GM12878 (cell line): ENCODE data around the gene GNPTG. TPM values are rescaled to one million over a fixed set of nuclear protein-coding genes. Genes with fewer than 3 reads are reported as not detected.

ENCODE experiments used
- ATAC-seq: fragments of 200-7000 bp; cut with Tn5 transposase; 3 replicates; pipeline ENCODE4 v1.9.1; 2020; ENCODE audit warnings: mild to moderate bottlenecking, moderate library complexity
- BruUV-seq: library from RNA; stranded (reverse); fragments of 400-500 nt; replicated peaks from 2 replicates; lab custom pipeline; 2021; lab: Mats Ljungman, UMichigan
- CTCF ChIA-PET: fragments of 300-600 bp; sonication (Branson Sonifier 250); formaldehyde crosslinking; extraction: SDS; loops from one replicate; lab custom pipeline; 2021; ENCODE audit warnings: inconsistent platforms; lab: Yijun Ruan, JAX
- POLR2A ChIA-PET: fragments of 350-600 bp; formaldehyde crosslinking; extraction: SDS; loops from one replicate; lab custom pipeline; 2021; ENCODE audit warnings: inconsistent platforms; lab: Charles Lee
- RAD21 ChIA-PET: fragments of 300-600 bp; sonication (Branson Sonifier 250); formaldehyde crosslinking; loops from one replicate; lab custom pipeline; 2023; ENCODE audit warnings: antibody characterized with exemption; ENCODE audit not compliant: unreplicated experiment; lab: Charles Lee
- SMC1A ChIA-PET: fragments of 300-600 bp; sonication (Branson Sonifier 250); formaldehyde crosslinking; loops from one replicate; lab custom pipeline; 2023; ENCODE audit not compliant: unreplicated experiment, uncharacterized antibody; lab: Charles Lee
- DNase-seq: peaks from one replicate; pipeline ENCODE4 v3.0.0-alpha.2; 2011; ENCODE audit warnings: low read depth, low spot score
- FAIRE-seq: peaks from 3 replicates; lab custom pipeline; 2011; peaks lifted over from hg19 to GRCh38; lab: Jason Lieb, UNC
- H2AFZ ChIP-seq: 2 replicates; pipeline ENCODE4 v1.6.0; 2011; ENCODE audit warnings: low read depth, low read length, control low read depth; ENCODE audit not compliant: control insufficient read depth
- H3K27ac ChIP-seq: 2 replicates; pipeline ENCODE4 v1.5.1; 2011; ENCODE audit warnings: control low read depth; ENCODE audit not compliant: control insufficient read depth, insufficient read depth
- H3K27me3 ChIP-seq, 2 experiments: replicated peaks in 1 of 2; 2 replicates each; pipeline versions ENCODE4 v1.6.0 to v1.6.1; 2011; ENCODE audit warnings: low read length in 1 of 2; ENCODE audit not compliant: control insufficient read depth in 2 of 2, insufficient read depth in 2 of 2
- H3K36me3 ChIP-seq, 2 experiments: 2 replicates each; pipeline ENCODE4 v1.5.1; 2011; ENCODE audit warnings: low read length in 1 of 2; ENCODE audit not compliant: control insufficient read depth in 2 of 2, insufficient read depth in 2 of 2
- H3K4me1 ChIP-seq: 2 replicates; pipeline ENCODE4 v1.6.1; 2011; ENCODE audit warnings: mild to moderate bottlenecking, low read length, moderate library complexity, mixed read lengths; ENCODE audit not compliant: control insufficient read depth, insufficient read depth
- H3K4me2 ChIP-seq: 2 replicates; pipeline ENCODE4 v1.6.0; 2011; ENCODE audit warnings: control low read depth; ENCODE audit not compliant: control insufficient read depth, insufficient read depth
- H3K4me3 ChIP-seq: fragments of 200-600 bp; sonication (generic); 2 replicates; pipeline ENCODE4 v1.5.1; 2016
- H3K79me2 ChIP-seq: 2 replicates; pipeline ENCODE4 v1.6.0; 2011; ENCODE audit warnings: low read length; ENCODE audit not compliant: control insufficient read depth, insufficient read depth
- H3K9ac ChIP-seq: 2 replicates; pipeline ENCODE4 v1.8.0; 2011; ENCODE audit warnings: low read length, control low read depth, mixed read lengths; ENCODE audit not compliant: control insufficient read depth, insufficient read depth
- H3K9me3 ChIP-seq: replicated peaks from 3 replicates; pipeline ENCODE4 v1.5.1; 2011; ENCODE audit warnings: mild to moderate bottlenecking, low read length; ENCODE audit not compliant: control insufficient read depth, insufficient read depth
- H4K20me1 ChIP-seq: 2 replicates; pipeline ENCODE4 v1.6.0; 2011; ENCODE audit not compliant: control insufficient read depth, insufficient read depth
- CEBPB ChIP-seq, 2 experiments: fragments of 150-350 bp in 1 of 2; IDR thresholded peaks; 2 replicates each; pipeline ENCODE4 v1.6.1; 2012 to 2014; ENCODE audit warnings: low read depth in 2 of 2, low read length in 2 of 2, borderline replicate concordance in 1 of 2, inconsistent platforms in 1 of 2
- IKZF2 ChIP-seq, 2 experiments: fragments of 450-650 bp; IDR thresholded peaks; 2 replicates each; pipeline ENCODE4 v1.6.1; 2017; ENCODE audit warnings: mild to moderate bottlenecking in 2 of 2, moderate library complexity in 2 of 2
- SREBF1 ChIP-seq: IDR thresholded peaks from 2 replicates; pipeline ENCODE4 v1.6.1; 2012; ENCODE audit warnings: mild to moderate bottlenecking, low read length
- TBL1XR1 ChIP-seq: IDR thresholded peaks from 2 replicates; pipeline ENCODE4 v1.6.1; 2012; ENCODE audit warnings: low read depth, low read length, improper control_type of control experiment
- ZZZ3 ChIP-seq: IDR thresholded peaks from 2 replicates; pipeline ENCODE4 v1.6.1; 2011; ENCODE audit warnings: low read depth; ENCODE audit not compliant: control insufficient read depth, insufficient read length
- WGBS: methylation state at CpG from one replicate; pipeline ENCODE4 v1.1.6; 2016; ENCODE audit warnings: low lambda C conversion rate; ENCODE audit not compliant: insufficient replicate concordance, insufficient coverage; ENCODE audit errors: missing lambda C conversion rate; 5-methylcytosine and 5-hydroxymethylcytosine counted together
- in situ Hi-C: fragments of 300-500 bp; cut with MboI; formaldehyde crosslinking; loops from 9 replicates; pipeline ENCODE4 v1.14.3; 2018; ENCODE audit warnings: mixed read lengths
- intact Hi-C: fragments of 100-400 bp; cut with micrococcal nuclease; formaldehyde crosslinking; loops from one replicate; pipeline ENCODE4 v1.14.2; 2022; ENCODE audit not compliant: unreplicated experiment
- polyA plus RNA-seq, 11 experiments: library from polyadenylated mRNA; depleted of rRNA in 4 of 11; unstranded in 6 of 11; stranded (reverse) in 5 of 11; fragments of >200 nt; fragmentation: Nextera tagmentation in 4 of 11; fragmentation: Illumina TruSeq in 1 of 11; extraction: Ambion mirVana in 4 of 11; extraction: Trizol in 1 of 11; gene quantifications; 1 replicate in 1 of 11; 2 replicates in 10 of 11; pipeline versions ENCODE4 v1.2.1 to v1.2.3, GENCODE V29; 2011 to 2016; ENCODE audit warnings: inconsistent platforms in 2 of 11, missing spikeins in 2 of 11, low read depth in 1 of 11
- total RNA-seq, 4 experiments: library from RNA; depleted of rRNA in 3 of 4; stranded (reverse); fragments of >200 nt in 3 of 4; fragmentation: Illumina TruSeq in 1 of 4; extraction: Trizol in 1 of 4; gene quantifications; 2 replicates each; pipeline versions ENCODE4 v1.2.1 to v1.2.3, GENCODE V29; 2013 to 2021
- TF ChIP-seq, protein P1 (sequence below): IDR thresholded peaks from 2 replicates; pipeline ENCODE4 v1.6.1; 2011; ENCODE audit warnings: mild to moderate bottlenecking, low read depth, low read length, moderate library complexity; ENCODE audit not compliant: insufficient replicate concordance
- TF ChIP-seq, protein P2 (sequence below): fragments of 450-650 bp; formaldehyde crosslinking; IDR thresholded peaks from 2 replicates; pipeline ENCODE4 v1.4.0; 2020; ENCODE audit warnings: mild to moderate bottlenecking, moderate library complexity
- TF ChIP-seq, protein P3 (sequence below): IDR thresholded peaks from 2 replicates; pipeline ENCODE4 v1.6.1; 2012; ENCODE audit warnings: low read depth, low read length, improper control_type of control experiment
- TF ChIP-seq, protein P4 (sequence below): fragments of 450-650 bp; IDR thresholded peaks from 2 replicates; pipeline ENCODE4 v1.6.1; 2018; ENCODE audit warnings: borderline replicate concordance, mild to moderate bottlenecking; ENCODE audit not compliant: partially characterized antibody

GNPTG gene
- total and polyA plus RNA-seq, 10 of the 15 experiments (the other 5 are each of a cell fraction or from before 2014, with no cell fraction given): 0.80 to 32.6 (median 20.9) TPM

DNA sequence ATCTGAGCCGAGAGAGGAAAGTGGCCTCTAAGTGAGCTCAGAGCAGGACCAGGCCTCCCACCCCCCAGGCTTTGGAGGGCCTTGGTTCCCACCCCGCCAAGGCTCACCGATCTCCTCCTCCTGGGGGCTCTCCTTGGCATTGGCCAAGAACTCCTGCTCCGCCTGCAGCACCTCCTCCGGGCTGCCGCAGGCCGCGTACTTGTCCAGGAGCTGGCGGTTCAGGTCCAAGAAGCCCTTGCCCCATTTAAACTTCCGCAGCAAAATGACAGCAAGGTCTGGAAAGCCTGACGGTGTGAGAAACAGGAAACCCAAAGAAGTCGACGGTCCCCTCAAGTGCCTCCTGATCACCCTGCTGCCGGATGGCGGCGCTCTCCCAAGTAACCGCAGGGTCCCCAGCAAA lies 1.8 kb upstream of the GNPTG start (continued):
- TF ChIP-seq ZZZ3: no peak
- TF ChIP-seq, protein P1, sequence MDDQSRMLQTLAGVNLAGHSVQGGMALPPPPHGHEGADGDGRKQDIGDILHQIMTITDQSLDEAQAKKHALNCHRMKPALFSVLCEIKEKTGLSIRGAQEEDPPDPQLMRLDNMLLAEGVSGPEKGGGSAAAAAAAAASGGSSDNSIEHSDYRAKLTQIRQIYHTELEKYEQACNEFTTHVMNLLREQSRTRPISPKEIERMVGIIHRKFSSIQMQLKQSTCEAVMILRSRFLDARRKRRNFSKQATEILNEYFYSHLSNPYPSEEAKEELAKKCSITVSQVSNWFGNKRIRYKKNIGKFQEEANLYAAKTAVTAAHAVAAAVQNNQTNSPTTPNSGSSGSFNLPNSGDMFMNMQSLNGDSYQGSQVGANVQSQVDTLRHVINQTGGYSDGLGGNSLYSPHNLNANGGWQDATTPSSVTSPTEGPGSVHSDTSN: no peak
- no peak for TF ChIP-seq TBL1XR1

DNA sequence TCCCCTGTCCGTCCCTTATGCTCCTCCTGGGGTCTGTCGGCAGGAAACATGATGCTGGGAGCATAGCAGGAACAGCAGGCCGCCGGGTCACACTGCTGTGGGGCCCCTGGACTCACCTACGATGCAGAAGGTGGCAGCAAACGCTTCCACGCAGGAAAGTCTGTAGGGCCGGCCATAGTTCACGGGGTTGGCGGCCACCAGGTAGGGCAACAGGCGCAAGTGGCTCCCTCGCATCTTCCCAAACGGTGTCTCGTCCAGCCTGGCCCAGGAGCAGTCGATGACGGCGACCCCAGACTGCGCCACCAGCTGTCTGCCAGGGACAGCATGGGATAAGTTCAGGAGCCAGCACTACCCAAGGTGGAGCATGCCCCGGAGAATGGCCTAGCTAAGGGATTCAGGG lies 1.0 kb upstream of the GNPTG start:
- Histone ChIP-seq H3K36me3 (peaks cover 0 to 6% of the 10 kb centered on the region in 2 experiments; a peak in 3 of 4 replicates), H3K27me3 (no peaks in the 10 kb centered on the region), H3K79me2 (peaks cover 27% of the 10 kb centered on the region), H2AFZ (no peak overlapping the region), H3K27ac (no peak overlapping the region; the same call in 1 of the 2 replicates), H3K4me1 (peaks cover 8% of the 10 kb centered on the region), H4K20me1 (no peaks in the 10 kb centered on the region), H3K9me3 (no peaks in the 10 kb centered on the region)
- DNase-seq: no peak
- WGBS: 78% methylated on average over 13 of the region's 19 CpGs
- SMC1A ChIA-PET: no interaction called here
- CTCF ChIA-PET: no interaction called here
- BruUV-seq: no TSS peak
- in situ Hi-C loops: no loop called here
- POLR2A ChIA-PET: no interaction called here
- TF ChIP-seq, protein P2, sequence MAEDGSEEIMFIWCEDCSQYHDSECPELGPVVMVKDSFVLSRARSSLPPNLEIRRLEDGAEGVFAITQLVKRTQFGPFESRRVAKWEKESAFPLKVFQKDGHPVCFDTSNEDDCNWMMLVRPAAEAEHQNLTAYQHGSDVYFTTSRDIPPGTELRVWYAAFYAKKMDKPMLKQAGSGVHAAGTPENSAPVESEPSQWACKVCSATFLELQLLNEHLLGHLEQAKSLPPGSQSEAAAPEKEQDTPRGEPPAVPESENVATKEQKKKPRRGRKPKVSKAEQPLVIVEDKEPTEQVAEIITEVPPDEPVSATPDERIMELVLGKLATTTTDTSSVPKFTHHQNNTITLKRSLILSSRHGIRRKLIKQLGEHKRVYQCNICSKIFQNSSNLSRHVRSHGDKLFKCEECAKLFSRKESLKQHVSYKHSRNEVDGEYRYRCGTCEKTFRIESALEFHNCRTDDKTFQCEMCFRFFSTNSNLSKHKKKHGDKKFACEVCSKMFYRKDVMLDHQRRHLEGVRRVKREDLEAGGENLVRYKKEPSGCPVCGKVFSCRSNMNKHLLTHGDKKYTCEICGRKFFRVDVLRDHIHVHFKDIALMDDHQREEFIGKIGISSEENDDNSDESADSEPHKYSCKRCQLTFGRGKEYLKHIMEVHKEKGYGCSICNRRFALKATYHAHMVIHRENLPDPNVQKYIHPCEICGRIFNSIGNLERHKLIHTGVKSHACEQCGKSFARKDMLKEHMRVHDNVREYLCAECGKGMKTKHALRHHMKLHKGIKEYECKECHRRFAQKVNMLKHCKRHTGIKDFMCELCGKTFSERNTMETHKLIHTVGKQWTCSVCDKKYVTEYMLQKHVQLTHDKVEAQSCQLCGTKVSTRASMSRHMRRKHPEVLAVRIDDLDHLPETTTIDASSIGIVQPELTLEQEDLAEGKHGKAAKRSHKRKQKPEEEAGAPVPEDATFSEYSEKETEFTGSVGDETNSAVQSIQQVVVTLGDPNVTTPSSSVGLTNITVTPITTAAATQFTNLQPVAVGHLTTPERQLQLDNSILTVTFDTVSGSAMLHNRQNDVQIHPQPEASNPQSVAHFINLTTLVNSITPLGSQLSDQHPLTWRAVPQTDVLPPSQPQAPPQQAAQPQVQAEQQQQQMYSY (CRISPR knock-in tag): no peak
- no peak for TF ChIP-seq IKZF2 (IDR thresholded peaks at IDR 0.05)
- TF ChIP-seq, protein P3, sequence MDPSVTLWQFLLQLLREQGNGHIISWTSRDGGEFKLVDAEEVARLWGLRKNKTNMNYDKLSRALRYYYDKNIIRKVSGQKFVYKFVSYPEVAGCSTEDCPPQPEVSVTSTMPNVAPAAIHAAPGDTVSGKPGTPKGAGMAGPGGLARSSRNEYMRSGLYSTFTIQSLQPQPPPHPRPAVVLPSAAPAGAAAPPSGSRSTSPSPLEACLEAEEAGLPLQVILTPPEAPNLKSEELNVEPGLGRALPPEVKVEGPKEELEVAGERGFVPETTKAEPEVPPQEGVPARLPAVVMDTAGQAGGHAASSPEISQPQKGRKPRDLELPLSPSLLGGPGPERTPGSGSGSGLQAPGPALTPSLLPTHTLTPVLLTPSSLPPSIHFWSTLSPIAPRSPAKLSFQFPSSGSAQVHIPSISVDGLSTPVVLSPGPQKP: no peak
- no peak for TF ChIP-seq CEBPB (IDR thresholded peaks at IDR 0.05; ENCODE audit: borderline replicate concordance in 1 of 2, low read depth in 2 of 2, low read length in 2 of 2)
- TF ChIP-seq, protein P4, sequence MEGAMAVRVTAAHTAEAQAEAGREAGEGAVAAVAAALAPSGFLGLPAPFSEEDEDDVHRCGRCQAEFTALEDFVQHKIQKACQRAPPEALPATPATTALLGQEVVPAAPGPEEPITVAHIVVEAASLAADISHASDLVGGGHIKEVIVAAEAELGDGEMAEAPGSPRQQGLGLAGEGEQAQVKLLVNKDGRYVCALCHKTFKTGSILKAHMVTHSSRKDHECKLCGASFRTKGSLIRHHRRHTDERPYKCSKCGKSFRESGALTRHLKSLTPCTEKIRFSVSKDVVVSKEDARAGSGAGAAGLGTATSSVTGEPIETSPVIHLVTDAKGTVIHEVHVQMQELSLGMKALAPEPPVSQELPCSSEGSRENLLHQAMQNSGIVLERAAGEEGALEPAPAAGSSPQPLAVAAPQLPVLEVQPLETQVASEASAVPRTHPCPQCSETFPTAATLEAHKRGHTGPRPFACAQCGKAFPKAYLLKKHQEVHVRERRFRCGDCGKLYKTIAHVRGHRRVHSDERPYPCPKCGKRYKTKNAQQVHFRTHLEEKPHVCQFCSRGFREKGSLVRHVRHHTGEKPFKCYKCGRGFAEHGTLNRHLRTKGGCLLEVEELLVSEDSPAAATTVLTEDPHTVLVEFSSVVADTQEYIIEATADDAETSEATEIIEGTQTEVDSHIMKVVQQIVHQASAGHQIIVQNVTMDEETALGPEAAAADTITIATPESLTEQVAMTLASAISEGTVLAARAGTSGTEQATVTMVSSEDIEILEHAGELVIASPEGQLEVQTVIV: no peak
- TF ChIP-seq SREBF1: no peak
- TF ChIP-seq, all 136 proteins: peak for 0
- peak overlapping the region; percentile 56 for H3K4me2 ChIP-seq
- peak overlapping the region; percentile 70 for H3K9ac ChIP-seq
- intact Hi-C loops: no loop called here
- RAD21 ChIA-PET: no interaction called here
- no peak for FAIRE-seq
- peak overlapping the region; percentile 81 for H3K4me3 ChIP-seq
- ATAC-seq: no peak
